Thoracic aorta (tissue), 2 donors: ENCODE data around the gene FKBP15. TPM values are rescaled to one million over a fixed set of nuclear protein-coding genes. Genes with fewer than 3 reads are reported as not detected.

Source experiments
- ATAC-seq: fragments of 150-250 bp; one replicate; pipeline ENCODE4 v1.8.0; 2017; ENCODE audit warnings: low read depth; ENCODE audit not compliant: insufficient number of reproducible peaks, low FRiP score
- DNase-seq: peaks from one replicate; pipeline ENCODE4 v3.0.0-alpha.2; 2020; ENCODE audit warnings: low spot score
- H3K27ac ChIP-seq, 2 donors: fragments of 200-600 bp; sonication (generic); 1 replicate in 1 of 2; 2 replicates in 1 of 2; pipeline ENCODE4 v1.5.1; 2016; ENCODE audit warnings: mild to moderate bottlenecking in 2 of 2, moderate library complexity in 2 of 2
- H3K27me3 ChIP-seq: fragments of 200-600 bp; sonication (generic); replicated peaks from 2 replicates; pipeline ENCODE4 v1.6.0; 2016; ENCODE audit warnings: mild to moderate bottlenecking; ENCODE audit not compliant: insufficient read depth
- H3K36me3 ChIP-seq: fragments of 200-600 bp; sonication (generic); one replicate; pipeline ENCODE4 v1.5.1; 2016
- H3K4me1 ChIP-seq, 2 donors: fragments of 200-600 bp; sonication (generic); 1 replicate in 1 of 2; 2 replicates in 1 of 2; pipeline versions ENCODE4 v1.5.1 to v1.6.0; 2016; ENCODE audit warnings: low read depth in 2 of 2, mild to moderate bottlenecking in 1 of 2; ENCODE audit not compliant: control insufficient read depth in 1 of 2
- H3K4me3 ChIP-seq: fragments of 200-600 bp; sonication (generic); 2 replicates; pipeline ENCODE4 v1.5.1; 2016; ENCODE audit warnings: mild to moderate bottlenecking
- H3K9me3 ChIP-seq: fragments of 200-600 bp; sonication (generic); 2 replicates; pipeline ENCODE4 v1.5.1; 2016
- total RNA-seq, 2 donors: library from RNA; depleted of rRNA; stranded (reverse); fragments of >200 nt; gene quantifications; one replicate each; pipeline versions ENCODE4 v1.1.0 to v1.2.3, GENCODE V29; 2016
- TF ChIP-seq, protein P1 (sequence below): fragments of 200-600 bp; sonication (generic); IDR thresholded peaks from one replicate; pipeline ENCODE4 v1.5.1; 2019; ENCODE audit warnings: antibody characterized with exemption

FKBP15 gene
- total RNA-seq, 2 donors from 2014 or later, result 23.3 to 26.4 TPM

GRCh38 chr9:113215132-113215531, 5.9 kb downstream of the FKBP15 start:
- no peaks in the 10 kb centered on the region for H3K9me3 ChIP-seq
- DNase-seq, result no peak
- H3K4me1 ChIP-seq, result peaks cover 6 to 14% of the 10 kb centered on the region in 2 donors
- TF ChIP-seq, protein P1, sequence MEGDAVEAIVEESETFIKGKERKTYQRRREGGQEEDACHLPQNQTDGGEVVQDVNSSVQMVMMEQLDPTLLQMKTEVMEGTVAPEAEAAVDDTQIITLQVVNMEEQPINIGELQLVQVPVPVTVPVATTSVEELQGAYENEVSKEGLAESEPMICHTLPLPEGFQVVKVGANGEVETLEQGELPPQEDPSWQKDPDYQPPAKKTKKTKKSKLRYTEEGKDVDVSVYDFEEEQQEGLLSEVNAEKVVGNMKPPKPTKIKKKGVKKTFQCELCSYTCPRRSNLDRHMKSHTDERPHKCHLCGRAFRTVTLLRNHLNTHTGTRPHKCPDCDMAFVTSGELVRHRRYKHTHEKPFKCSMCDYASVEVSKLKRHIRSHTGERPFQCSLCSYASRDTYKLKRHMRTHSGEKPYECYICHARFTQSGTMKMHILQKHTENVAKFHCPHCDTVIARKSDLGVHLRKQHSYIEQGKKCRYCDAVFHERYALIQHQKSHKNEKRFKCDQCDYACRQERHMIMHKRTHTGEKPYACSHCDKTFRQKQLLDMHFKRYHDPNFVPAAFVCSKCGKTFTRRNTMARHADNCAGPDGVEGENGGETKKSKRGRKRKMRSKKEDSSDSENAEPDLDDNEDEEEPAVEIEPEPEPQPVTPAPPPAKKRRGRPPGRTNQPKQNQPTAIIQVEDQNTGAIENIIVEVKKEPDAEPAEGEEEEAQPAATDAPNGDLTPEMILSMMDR, result no peak
- no peaks in the 10 kb centered on the region for H3K27me3 ChIP-seq
- ATAC-seq, result no peak
- H3K36me3 ChIP-seq, result peaks cover 11% of the 10 kb centered on the region
- H3K4me3 ChIP-seq, result no peak overlapping the region
- no peak overlapping the region for H3K27ac ChIP-seq

GRCh38 chr9:113210815-113211214, 10.3 kb downstream of the FKBP15 start:
- no peaks in the 10 kb centered on the region for H3K9me3 ChIP-seq
- H3K4me3 ChIP-seq, result no peak overlapping the region
- H3K4me1 ChIP-seq, result no peaks in the 10 kb centered on the region
- no peaks in the 10 kb centered on the region for H3K27me3 ChIP-seq
- TF ChIP-seq, protein P1, result no peak
- ATAC-seq (no peak), DNase-seq (no peak)
- peaks cover 30% of the 10 kb centered on the region for H3K36me3 ChIP-seq
- no peak overlapping the region for H3K27ac ChIP-seq

GRCh38 chr9:113205861-113206260, 15.2 kb downstream of the FKBP15 start:
- H3K27me3 ChIP-seq, result no peaks in the 10 kb centered on the region
- H3K4me3 ChIP-seq, result no peak overlapping the region
- H3K9me3 ChIP-seq, result no peaks in the 10 kb centered on the region
- TF ChIP-seq, protein P1, result no peak
- H3K4me1 ChIP-seq, result no peaks in the 10 kb centered on the region
- H3K27ac ChIP-seq, result no peak overlapping the region
- peaks cover 54% of the 10 kb centered on the region for H3K36me3 ChIP-seq
- DNase-seq, result no peak
- ATAC-seq, result no peak

- Histone ChIP-seq H3K36me3 (peaks cover 52% of the 10 kb centered on the region), H3K27ac (no peak overlapping the region), H3K9me3 (no peaks in the 10 kb centered on the region), H3K4me3 (no peak overlapping the region), H3K27me3 (no peaks in the 10 kb centered on the region), H3K4me1 (no peaks in the 10 kb centered on the region)
- ATAC-seq, result no peak
- TF ChIP-seq, protein P1, result no peak
- DNase-seq, result no peak
Measured at GRCh38 chr9:113205432-113205831, 15.6 kb downstream of the FKBP15 start.

DNA sequence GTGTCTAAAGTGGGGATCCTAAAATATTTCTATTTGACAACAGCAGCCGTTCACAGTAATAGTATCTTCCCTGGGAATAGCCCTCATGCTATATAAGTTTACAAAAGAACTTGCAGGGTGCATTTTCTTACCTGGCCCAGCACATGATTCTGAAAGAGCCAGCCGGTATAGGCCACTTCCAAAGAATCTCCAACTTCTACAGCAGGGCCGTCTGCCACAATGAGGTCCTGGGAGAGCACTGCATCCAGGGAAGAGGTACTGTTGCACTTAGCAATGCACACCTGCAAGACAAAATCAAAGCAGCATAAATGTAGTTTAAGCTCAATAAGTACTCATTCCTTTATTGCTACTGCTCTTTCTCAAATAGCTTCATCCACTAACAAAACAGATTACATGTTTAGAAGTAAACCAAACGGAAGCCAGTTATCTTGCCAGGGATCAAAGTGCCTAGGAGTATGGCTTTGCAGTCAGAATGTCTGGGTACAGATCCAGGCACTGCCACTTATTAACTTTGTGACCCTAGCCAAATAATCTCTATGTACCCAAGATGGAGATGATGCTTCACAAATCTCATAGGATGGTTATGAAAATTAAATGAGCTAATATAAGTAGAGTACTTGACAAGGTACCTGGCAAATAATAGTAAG, 21.3 kb downstream of the FKBP15 start:
- ATAC-seq (no peak), DNase-seq (no peak)
- H3K4me1 ChIP-seq, result no peaks in the 10 kb centered on the region
- H3K27ac ChIP-seq, result no peak overlapping the region
- peaks cover 56% of the 10 kb centered on the region for H3K36me3 ChIP-seq
- TF ChIP-seq, protein P1, result no peak
- no peak overlapping the region for H3K4me3 ChIP-seq
- H3K27me3 ChIP-seq, result no peaks in the 10 kb centered on the region
- no peaks in the 10 kb centered on the region for H3K9me3 ChIP-seq
